ENCODE measurements around the gene SWAP70.

GRCh38 chr11:9758637-9759518, 95.0 kb downstream of the SWAP70 start:
- TF ChIP-seq CTCF (IDR thresholded peaks at IDR 0.05; ENCODE audit: insufficient read depth, low read length, poor library complexity, severe bottlenecking) (no peak), EZH2phosphoT487 (conservative IDR thresholded peaks at IDR 0.05; ENCODE audit: low read length) (no peak)
